OCI-LY7 (cell line): ENCODE measurements around the gene SLC29A1.

Experiments
- EZH2phosphoT487 ChIP-seq: fragments of 200-600 bp; sonication (generic); IDR thresholded peaks from 2 replicates; pipeline ENCODE4 v1.6.1; 2018; ENCODE audit warnings: low read depth, borderline replicate concordance, mild to moderate bottlenecking, mixed run types, antibody characterized with exemption, low read length, moderate library complexity, mixed read lengths
- TF ChIP-seq, protein P1 (sequence below): fragments of 200-600 bp; sonication (generic); conservative IDR thresholded peaks from 2 replicates; pipeline ENCODE4 v1.5.1; 2014; ENCODE audit warnings: mild to moderate bottlenecking, antibody characterized with exemption, low read length, moderate library complexity, mixed read lengths

DNA sequence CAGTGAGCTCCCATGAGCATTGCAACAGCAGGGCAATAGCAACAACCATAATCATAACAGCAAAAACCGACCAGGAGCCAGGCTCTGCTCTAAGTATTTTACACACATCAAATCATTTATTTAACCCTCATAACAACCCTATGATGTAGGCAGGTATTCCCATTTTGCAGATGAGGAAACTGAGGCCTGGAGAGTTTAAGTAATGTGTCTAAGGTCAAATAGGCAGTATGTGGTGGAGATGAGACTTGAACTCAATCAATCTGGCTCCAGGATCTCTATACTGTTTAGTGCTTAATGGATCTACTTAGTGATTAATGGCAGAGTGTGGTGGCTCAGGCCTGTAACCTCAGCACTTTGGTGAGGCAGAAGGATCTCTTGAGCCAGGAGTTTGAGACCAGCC lies 50.2 kb downstream of the SLC29A1 start:
- TF ChIP-seq EZH2phosphoT487 = no peak
- TF ChIP-seq, protein P1, sequence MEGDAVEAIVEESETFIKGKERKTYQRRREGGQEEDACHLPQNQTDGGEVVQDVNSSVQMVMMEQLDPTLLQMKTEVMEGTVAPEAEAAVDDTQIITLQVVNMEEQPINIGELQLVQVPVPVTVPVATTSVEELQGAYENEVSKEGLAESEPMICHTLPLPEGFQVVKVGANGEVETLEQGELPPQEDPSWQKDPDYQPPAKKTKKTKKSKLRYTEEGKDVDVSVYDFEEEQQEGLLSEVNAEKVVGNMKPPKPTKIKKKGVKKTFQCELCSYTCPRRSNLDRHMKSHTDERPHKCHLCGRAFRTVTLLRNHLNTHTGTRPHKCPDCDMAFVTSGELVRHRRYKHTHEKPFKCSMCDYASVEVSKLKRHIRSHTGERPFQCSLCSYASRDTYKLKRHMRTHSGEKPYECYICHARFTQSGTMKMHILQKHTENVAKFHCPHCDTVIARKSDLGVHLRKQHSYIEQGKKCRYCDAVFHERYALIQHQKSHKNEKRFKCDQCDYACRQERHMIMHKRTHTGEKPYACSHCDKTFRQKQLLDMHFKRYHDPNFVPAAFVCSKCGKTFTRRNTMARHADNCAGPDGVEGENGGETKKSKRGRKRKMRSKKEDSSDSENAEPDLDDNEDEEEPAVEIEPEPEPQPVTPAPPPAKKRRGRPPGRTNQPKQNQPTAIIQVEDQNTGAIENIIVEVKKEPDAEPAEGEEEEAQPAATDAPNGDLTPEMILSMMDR = no peak
